H1 (cell line): ENCODE data around the gene WNK2. TPM values are rescaled to one million over a fixed set of nuclear protein-coding genes. Genes with fewer than 3 reads are reported as not detected.

Source experiments
- CTCF ChIA-PET: fragments of 300-600 bp; sonication (Branson Sonifier 250); formaldehyde crosslinking; loops from one replicate; lab custom pipeline; 2021; ENCODE audit not compliant: partially characterized antibody; lab: Charles Lee
- POLR2A ChIA-PET: fragments of 300-600 bp; sonication (Branson Sonifier 250); formaldehyde crosslinking; loops from one replicate; lab custom pipeline; 2021; ENCODE audit warnings: inconsistent platforms; ENCODE audit not compliant: partially characterized antibody; lab: Charles Lee
- DNase-seq, 2 experiments: peaks; one replicate each; pipeline versions ENCODE4 v3.0.0 to v3.0.0-alpha.2; 2010 to 2022; ENCODE audit warnings: low spot score in 2 of 2, low read depth in 1 of 2, mixed read lengths in 1 of 2
- FAIRE-seq: peaks from 2 replicates; lab custom pipeline; 2011; peaks lifted over from hg19 to GRCh38; lab: Jason Lieb, UNC
- H2AFZ ChIP-seq: 2 replicates; pipeline ENCODE4 v1.8.1; 2012; ENCODE audit warnings: low read length, inconsistent platforms
- H2AK5ac ChIP-seq: 2 replicates; pipeline ENCODE4 v1.6.1; 2013; ENCODE audit warnings: low read depth, low read length
- H2BK120ac ChIP-seq: replicated peaks from 2 replicates; pipeline ENCODE3; 2013; ENCODE audit warnings: low read depth, low read length, inconsistent platforms
- H2BK12ac ChIP-seq: 2 replicates; pipeline ENCODE4 v1.6.1; 2013; ENCODE audit warnings: low read depth, low read length
- H2BK15ac ChIP-seq: 2 replicates; pipeline ENCODE4 v1.6.1; 2013; ENCODE audit warnings: low read length
- H2BK20ac ChIP-seq: 2 replicates; pipeline ENCODE4 v1.6.1; 2013; ENCODE audit warnings: low read length
- H2BK5ac ChIP-seq: 2 replicates; pipeline ENCODE4 v1.6.1; 2013; ENCODE audit warnings: low read depth, low read length
- H3K14ac ChIP-seq: 2 replicates; pipeline ENCODE4 v1.6.1; 2013; ENCODE audit warnings: inconsistent platforms; ENCODE audit not compliant: insufficient read length
- H3K18ac ChIP-seq: 2 replicates; pipeline ENCODE4 v1.6.1; 2013; ENCODE audit warnings: low read length; ENCODE audit errors: extremely low read depth
- H3K23ac ChIP-seq: 2 replicates; pipeline ENCODE4 v1.6.1; 2013; ENCODE audit warnings: inconsistent platforms; ENCODE audit not compliant: insufficient read length
- H3K23me2 ChIP-seq: 2 replicates; pipeline ENCODE4 v1.6.1; 2013; ENCODE audit warnings: low read depth, low read length
- H3K27ac ChIP-seq: 2 replicates; pipeline ENCODE4 v1.6.1; 2011; ENCODE audit warnings: low read depth, low read length, inconsistent platforms
- H3K27me3 ChIP-seq, 4 experiments: replicated peaks in 1 of 4; 1 replicate in 1 of 4; 2 replicates in 3 of 4; pipeline versions ENCODE4 v1.6.1 to v1.8.1; 2011 to 2013; ENCODE audit warnings: low read length in 3 of 4, mild to moderate bottlenecking in 3 of 4, inconsistent platforms in 2 of 4, mixed read lengths in 2 of 4, moderate library complexity in 1 of 4; ENCODE audit not compliant: control insufficient read depth in 3 of 4, insufficient read depth in 3 of 4; ENCODE audit errors: extremely low read depth in 1 of 4
- H3K36me3 ChIP-seq, 4 experiments: 2 replicates each; pipeline versions ENCODE4 v1.6.1 to v1.8.1; 2011 to 2013; ENCODE audit warnings: mild to moderate bottlenecking in 4 of 4, low read length in 3 of 4, moderate library complexity in 2 of 4, control low read depth in 1 of 4, inconsistent platforms in 1 of 4; ENCODE audit not compliant: insufficient read depth in 4 of 4, control insufficient read depth in 2 of 4
- H3K4ac ChIP-seq: replicated peaks from 2 replicates; pipeline ENCODE3; 2013; ENCODE audit warnings: low read length, low read depth, mixed read lengths, inconsistent platforms; ENCODE audit not compliant: insufficient read length
- H3K4me1 ChIP-seq, 4 experiments: replicated peaks in 1 of 4; 1 replicate in 1 of 4; 2 replicates in 3 of 4; pipeline versions ENCODE4 v1.6.1 to v1.8.1; 2011 to 2013; ENCODE audit warnings: low read length in 3 of 4, inconsistent platforms in 2 of 4, mixed read lengths in 1 of 4; ENCODE audit not compliant: insufficient read depth in 4 of 4, control insufficient read depth in 3 of 4
- H3K4me2 ChIP-seq, 2 experiments: 2 replicates each; pipeline versions ENCODE4 v1.6.1 to v1.8.1; 2011 to 2013; ENCODE audit warnings: low read depth in 2 of 2, low read length in 2 of 2, control low read depth in 1 of 2, inconsistent platforms in 1 of 2, mild to moderate bottlenecking in 1 of 2; ENCODE audit not compliant: insufficient read depth in 1 of 2
- H3K4me3 ChIP-seq, 4 experiments: fragments of 200-600, 300-600 bp in 1 of 4; sonication (generic), shearing (Covaris generic), sonication (Bioruptor Twin) in 1 of 4; 2 replicates each; pipeline versions ENCODE4 v1.5.1 to v1.8.1; 2011 to 2016; ENCODE audit warnings: low read length in 4 of 4, low read depth in 3 of 4, control low read depth in 2 of 4, inconsistent platforms in 2 of 4, mild to moderate bottlenecking in 2 of 4, mixed read lengths in 1 of 4, moderate library complexity in 1 of 4; ENCODE audit not compliant: insufficient read depth in 2 of 4; ENCODE audit errors: extremely low read depth in 1 of 4
- H3K56ac ChIP-seq: replicated peaks from 2 replicates; pipeline ENCODE3; 2013; ENCODE audit warnings: low read depth, mild to moderate bottlenecking, mixed read lengths, low read length, inconsistent platforms; ENCODE audit not compliant: insufficient read length
- H3K79me1 ChIP-seq: 2 replicates; pipeline ENCODE4 v1.6.1; 2013; ENCODE audit warnings: low read depth, low read length, control low read depth
- H3K79me2 ChIP-seq, 2 experiments: 2 replicates each; pipeline versions ENCODE4 v1.6.1 to v1.8.1; 2012 to 2013; ENCODE audit warnings: low read length in 2 of 2, mild to moderate bottlenecking in 2 of 2, inconsistent platforms in 1 of 2; ENCODE audit not compliant: insufficient read depth in 2 of 2, control insufficient read depth in 1 of 2
- H3K9ac ChIP-seq, 4 experiments: replicated peaks in 1 of 4; 1 replicate in 1 of 4; 2 replicates in 3 of 4; pipeline versions ENCODE4 v1.6.1 to v1.8.1; 2011 to 2013; ENCODE audit warnings: low read depth in 3 of 4, low read length in 3 of 4, control low read depth in 2 of 4, mild to moderate bottlenecking in 2 of 4, moderate library complexity in 2 of 4, inconsistent platforms in 1 of 4; ENCODE audit errors: extremely low read depth in 1 of 4
- H3K9me3 ChIP-seq, 2 experiments: 2 replicates each; pipeline versions ENCODE4 v1.6.1 to v1.8.1; 2012 to 2013; ENCODE audit warnings: mild to moderate bottlenecking in 2 of 2, moderate library complexity in 2 of 2, control low read depth in 1 of 2, inconsistent platforms in 1 of 2, low read depth in 1 of 2, low read length in 1 of 2, mixed read lengths in 1 of 2; ENCODE audit not compliant: insufficient read depth in 2 of 2
- H4K20me1 ChIP-seq, 2 experiments: replicated peaks in 1 of 2; 2 replicates each; pipeline versions ENCODE3 to v1.8.1; 2011 to 2013; ENCODE audit warnings: inconsistent platforms in 2 of 2, low read length in 2 of 2, mild to moderate bottlenecking in 1 of 2; ENCODE audit not compliant: insufficient read depth in 2 of 2, control insufficient read depth in 1 of 2
- H4K5ac ChIP-seq: 2 replicates; pipeline ENCODE4 v1.6.1; 2013; ENCODE audit warnings: low read length, low read depth, mixed read lengths, inconsistent platforms; ENCODE audit not compliant: insufficient read length
- H4K8ac ChIP-seq: 2 replicates; pipeline ENCODE4 v1.8.0; 2013; ENCODE audit warnings: mild to moderate bottlenecking, moderate library complexity, low read length, inconsistent platforms; ENCODE audit not compliant: insufficient read depth; ENCODE audit errors: extremely low read depth
- H4K91ac ChIP-seq: replicated peaks from 2 replicates; pipeline ENCODE3; 2013; ENCODE audit warnings: low read length, mixed read lengths, inconsistent platforms; ENCODE audit not compliant: insufficient read length
- CTCF ChIP-seq, 3 experiments: IDR thresholded peaks; 1 replicate in 2 of 3; 2 replicates in 1 of 3; pipeline versions ENCODE4 v1.5.1 to v1.6.1; 2011; ENCODE audit warnings: low read length in 3 of 3, mild to moderate bottlenecking in 3 of 3, inconsistent platforms in 2 of 3, low read depth in 1 of 3, moderate library complexity in 1 of 3; ENCODE audit not compliant: insufficient read depth in 1 of 3; ENCODE audit errors: control extremely low read depth in 1 of 3
- POLR2A ChIP-seq, 2 experiments: IDR thresholded peaks; 1 replicate in 1 of 2; 2 replicates in 1 of 2; pipeline ENCODE4 v1.6.1; 2011; ENCODE audit warnings: low read depth in 2 of 2, low read length in 2 of 2, mild to moderate bottlenecking in 2 of 2; ENCODE audit errors: control extremely low read depth in 1 of 2
- SIN3A ChIP-seq, 2 experiments: IDR thresholded peaks in 1 of 2; conservative IDR thresholded peaks in 1 of 2; 2 replicates each; pipeline ENCODE4 v1.6.1; 2011 to 2012; ENCODE audit warnings: low read length in 2 of 2, improper control_type of control experiment in 1 of 2, low read depth in 1 of 2, mild to moderate bottlenecking in 1 of 2
- WGBS, 2 experiments: shearing (Covaris generic) in 1 of 2; methylation state at CpG; one replicate each; pipeline versions ENCODE4 v1.1.6 to v1.1.7; 2013 to 2015; ENCODE audit warnings: low lambda C conversion rate in 2 of 2, mixed read lengths in 2 of 2, inconsistent platforms in 1 of 2, low coverage in 1 of 2, missing lambda C conversion rate in 1 of 2; ENCODE audit not compliant: insufficient replicate concordance in 2 of 2, insufficient coverage in 1 of 2, insufficient read length in 1 of 2; ENCODE audit errors: extremely low coverage in 1 of 2, missing lambda C conversion rate in 1 of 2; 5-methylcytosine and 5-hydroxymethylcytosine counted together
- polyA plus RNA-seq, 7 experiments: library from polyadenylated mRNA; depleted of rRNA in 3 of 7; stranded (reverse) in 5 of 7; unstranded in 2 of 7; fragments of >200 nt in 5 of 7; fragments of 200-250 nt in 2 of 7; gene quantifications; 1 replicate in 5 of 7; 2 replicates in 1 of 7; 4 replicates in 1 of 7; pipeline versions ENCODE4 v1.2.1 to v1.2.3, GENCODE V29; 2011 to 2013; ENCODE audit warnings: missing spikeins in 2 of 7, mixed read lengths in 2 of 7
- total RNA-seq: library from RNA; stranded (reverse); fragmentation: NEBNext Ultra II Directional; extraction: Animal tissue kit (Norgen Biotek cat#: 25700); gene quantifications from 2 replicates; pipeline ENCODE4 v1.2.1, GENCODE V29; 2021

Gene WNK2
- total and polyA plus RNA-seq, 2 of the 8 experiments (the other 6 are each of a cell fraction or from before 2014, with no cell fraction given): 12.0 to 87.2 TPM

- peaks cover 3 to 39% of the 10 kb centered on the region in 2 experiments for H4K20me1 ChIP-seq
- H2BK5ac ChIP-seq: no peak overlapping the region
- 84% methylated on average over 4 of the region's 4 CpGs; no CpG with 5 or more reads in 1 of the 2 experiments for WGBS, 2 experiments
- no peak overlapping the region for H2BK120ac ChIP-seq
- no peak overlapping the region for H2BK15ac ChIP-seq
- TF ChIP-seq POLR2A (IDR thresholded peaks at IDR 0.05; ENCODE audit: control extremely low read depth in 1 of 2, low read depth in 2 of 2, low read length in 2 of 2): no peak
- TF ChIP-seq SIN3A (conservative IDR thresholded peaks at IDR 0.05 in 1 of 2, IDR thresholded peaks at IDR 0.05 in 1 of 2; ENCODE audit: low read depth in 1 of 2, low read length in 2 of 2): no peak
- TF ChIP-seq CTCF (IDR thresholded peaks at IDR 0.05; ENCODE audit: control extremely low read depth in 1 of 3, insufficient read depth in 1 of 3, low read depth in 1 of 3, low read length in 3 of 3): no peak
- H3K14ac ChIP-seq: no peak overlapping the region
- H3K23ac ChIP-seq: no peak overlapping the region
- no peak overlapping the region for H3K4ac ChIP-seq
- no peak overlapping the region for H3K27ac ChIP-seq
- peaks cover 3% of the 10 kb centered on the region; the same call in 1 of the 2 replicates for H3K23me2 ChIP-seq
- H3K4me1 ChIP-seq: peaks cover 0 to 7% (median 3%) of the 10 kb centered on the region in 4 experiments; a peak in 3 of 7 replicates
- DNase-seq: no peak
- no peak overlapping the region for H3K18ac ChIP-seq
- H3K79me2 ChIP-seq: peaks cover 5 to 49% of the 10 kb centered on the region in 2 experiments; a peak in 3 of 4 replicates
- H2AK5ac ChIP-seq: no peak overlapping the region
- no peak overlapping the region for H4K91ac ChIP-seq
- ChIA-PET POLR2A (interaction anchor here (1.0 kb wide), 1 partner anchor 17 kb away, joined by 3 read pairs; no protein-coding TSS in a partner anchor), CTCF (interaction anchor here (0.6 to 1.3 kb wide), 2 partner anchors 8 to 15 kb away, joined by 3 read pairs; no protein-coding TSS in a partner anchor)
- H3K9ac ChIP-seq: no peak overlapping the region
- no peaks in the 10 kb centered on the region; a peak in 1 of 4 replicates for H3K9me3 ChIP-seq
- peaks cover 45% of the 10 kb centered on the region for H3K79me1 ChIP-seq
- H3K4me2 ChIP-seq: no peak overlapping the region
- 0 out of 2 replicates have a peak overlapping the region, but pooled peaks have one; percentile 17 for H2BK12ac ChIP-seq
- no peak overlapping the region for H3K4me3 ChIP-seq
- no peak overlapping the region for H3K56ac ChIP-seq
- H2AFZ ChIP-seq: no peak overlapping the region
- no peaks in the 10 kb centered on the region for H3K27me3 ChIP-seq
- no peak overlapping the region for H4K5ac ChIP-seq
- no peak for FAIRE-seq
- no peaks in the 10 kb centered on the region; a peak in 1 of 8 replicates for H3K36me3 ChIP-seq
- no peak overlapping the region for H4K8ac ChIP-seq
- no peak overlapping the region for H2BK20ac ChIP-seq
Measured at GRCh38 chr9:93204470-93205043, 20.6 kb downstream of the WNK2 start.
